GM23248 (cell line): Measurements from ENCODE around the gene NIPA2. TPM values are rescaled to one million over a fixed set of nuclear protein-coding genes. Genes with fewer than 3 reads are reported as not detected.

Experiments
- DNase-seq: peaks from one replicate; pipeline ENCODE4 v3.0.0-alpha.2; 2015
- H2AFZ ChIP-seq: fragments of 200-600 bp; sonication (generic); 2 replicates; pipeline ENCODE4 v1.6.1; 2016; ENCODE audit warnings: antibody characterized with exemption
- H3F3A ChIP-seq: fragments of 200-600 bp; sonication (generic); 2 replicates; pipeline ENCODE4 v1.6.1; 2016; ENCODE audit warnings: mild to moderate bottlenecking, antibody characterized with exemption, mixed run types; ENCODE audit not compliant: insufficient read depth
- H3K27ac ChIP-seq: fragments of 200-600 bp; sonication (generic); 2 replicates; pipeline ENCODE4 v1.5.1; 2016; ENCODE audit warnings: mild to moderate bottlenecking
- H3K27me3 ChIP-seq: fragments of 200-600 bp; sonication (generic); replicated peaks from 2 replicates; pipeline ENCODE4 v1.6.1; 2016; ENCODE audit warnings: mild to moderate bottlenecking; ENCODE audit not compliant: insufficient read depth
- H3K36me3 ChIP-seq: fragments of 200-600 bp; sonication (generic); 2 replicates; pipeline ENCODE4 v1.6.1; 2016; ENCODE audit warnings: low read depth, mild to moderate bottlenecking
- H3K4me1 ChIP-seq: fragments of 200-600 bp; sonication (generic); 2 replicates; pipeline ENCODE4 v1.6.1; 2016; ENCODE audit warnings: mild to moderate bottlenecking; ENCODE audit not compliant: insufficient read depth
- H3K4me2 ChIP-seq: fragments of 200-600 bp; sonication (generic); one replicate; pipeline ENCODE4 v1.6.1; 2016; ENCODE audit warnings: mild to moderate bottlenecking; ENCODE audit not compliant: unreplicated experiment
- H3K4me3 ChIP-seq: fragments of 200-600 bp; sonication (generic); 2 replicates; pipeline ENCODE4 v1.5.1; 2016; ENCODE audit warnings: mild to moderate bottlenecking
- H3K79me2 ChIP-seq: fragments of 200-600 bp; sonication (generic); 2 replicates; pipeline ENCODE4 v1.6.1; 2016; ENCODE audit warnings: mild to moderate bottlenecking; ENCODE audit not compliant: insufficient read depth
- H3K9ac ChIP-seq: fragments of 200-600 bp; sonication (generic); 2 replicates; pipeline ENCODE4 v1.6.1; 2016; ENCODE audit warnings: mild to moderate bottlenecking
- H3K9me2 ChIP-seq: fragments of 200-600 bp; sonication (generic); 2 replicates; pipeline ENCODE4 v1.6.1; 2016; ENCODE audit warnings: mixed run types, mild to moderate bottlenecking, moderate library complexity; ENCODE audit not compliant: insufficient read depth
- H3K9me3 ChIP-seq: fragments of 200-600 bp; sonication (generic); one replicate; pipeline ENCODE4 v1.6.1; 2017; ENCODE audit warnings: low read depth
- H4K20me1 ChIP-seq: fragments of 200-600 bp; sonication (generic); 2 replicates; pipeline ENCODE4 v1.6.0; 2016; ENCODE audit not compliant: insufficient read depth
- EZH2 ChIP-seq: fragments of 200-600 bp; sonication (generic); IDR thresholded peaks from 2 replicates; pipeline ENCODE4 v1.6.1; 2018; ENCODE audit warnings: antibody characterized with exemption, mild to moderate bottlenecking; ENCODE audit not compliant: insufficient read depth, poor library complexity, severe bottlenecking
- EZH2phosphoT487 ChIP-seq: fragments of 200-600 bp; sonication (generic); IDR thresholded peaks from 2 replicates; pipeline ENCODE4 v1.6.1; 2018; ENCODE audit warnings: antibody characterized with exemption, moderate library complexity, mild to moderate bottlenecking, low read depth; ENCODE audit not compliant: insufficient read depth
- WGBS, 2 experiments: methylation state at CpG; one replicate each; pipeline ENCODE4 v1.1.6; 2015 to 2017; ENCODE audit warnings: low lambda C conversion rate in 2 of 2, low coverage in 1 of 2; ENCODE audit errors: missing lambda C conversion rate in 2 of 2; 5-methylcytosine and 5-hydroxymethylcytosine counted together
- in situ Hi-C: fragments of 300-500 bp; cut with MboI; formaldehyde crosslinking; loops from 2 replicates; pipeline ENCODE4 v1.15.0; 2020
- polyA plus RNA-seq: library from polyadenylated mRNA; unstranded; fragments of >200 nt; fragmentation: Nextera tagmentation; extraction: Ambion mirVana; gene quantifications from 2 replicates; pipeline ENCODE4 v1.2.1, GENCODE V29; 2016
- total RNA-seq: library from RNA; depleted of rRNA; stranded (reverse); fragments of >200 nt; shearing (Covaris generic); gene quantifications from 2 replicates; pipeline ENCODE4 v1.2.3, GENCODE V29; 2014

NIPA2 gene
- total and polyA plus RNA-seq, 2 experiments from 2014 or later = 74.9 to 100 TPM

- Histone ChIP-seq H2AFZ (no peak overlapping the region), H3K4me2 (no peak overlapping the region), H3K36me3 (peaks cover 33% of the 10 kb centered on the region), H3K4me1 (peaks cover 10% of the 10 kb centered on the region; the same call in 1 of the 2 replicates), H3F3A (peaks cover 16% of the 10 kb centered on the region), H3K4me3 (no peak overlapping the region), H3K27ac (no peak overlapping the region), H4K20me1 (no peaks in the 10 kb centered on the region), H3K27me3 (no peaks in the 10 kb centered on the region), H3K9me2 (no peaks in the 10 kb centered on the region), H3K9me3 (no peaks in the 10 kb centered on the region), H3K79me2 (0 out of 2 replicates have a peak, but pooled peaks cover 3% of the 10 kb centered on the region), H3K9ac (no peak overlapping the region)
- 97 to 99% methylated on average over 7 of the region's 7 CpGs for WGBS, 2 experiments
- no peak for TF ChIP-seq EZH2phosphoT487
- no peak for TF ChIP-seq EZH2
- no peak for DNase-seq
- in situ Hi-C loops = no loop called here
Observed at GRCh38 chr15:22874966-22875365, 36.5 kb downstream of the NIPA2 start.

DNA sequence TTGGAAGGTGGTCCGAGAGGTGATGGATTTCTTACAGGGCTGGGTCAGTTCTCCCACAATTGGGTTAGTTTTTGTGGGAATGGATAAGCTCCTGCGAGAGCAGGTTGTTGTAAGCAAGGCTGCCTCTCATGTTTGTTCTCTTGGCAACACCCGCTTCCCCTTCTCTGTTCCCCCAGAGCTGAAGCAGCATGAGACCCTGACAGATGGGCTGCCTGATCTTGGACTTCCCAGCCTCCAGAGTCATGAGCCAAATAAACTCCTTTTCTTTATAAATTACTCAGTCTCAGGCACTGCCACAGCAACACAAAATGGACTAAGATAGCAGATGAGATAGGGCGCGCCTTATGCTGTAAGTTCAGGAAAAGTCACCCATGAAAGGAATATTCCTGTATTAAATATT lies 38.7 kb downstream of the NIPA2 start:
- no peaks in the 10 kb centered on the region for H3K9me2 ChIP-seq
- H2AFZ ChIP-seq = no peak overlapping the region
- WGBS, 2 experiments = 98% methylated on average over 5 of the region's 5 CpGs
- no peak overlapping the region for H3K9ac ChIP-seq
- no peak overlapping the region for H3K27ac ChIP-seq
- H3K4me3 ChIP-seq = no peak overlapping the region
- H3K27me3 ChIP-seq = no peaks in the 10 kb centered on the region
- H3K4me2 ChIP-seq = no peak overlapping the region
- TF ChIP-seq EZH2 = no peak
- TF ChIP-seq EZH2phosphoT487 = no peak
- peaks cover 14% of the 10 kb centered on the region for H3F3A ChIP-seq
- H4K20me1 ChIP-seq = no peaks in the 10 kb centered on the region
- in situ Hi-C loops = no loop called here
- H3K4me1 ChIP-seq = peaks cover 10% of the 10 kb centered on the region; the same call in 1 of the 2 replicates
- DNase-seq = no peak
- peaks cover 19% of the 10 kb centered on the region for H3K36me3 ChIP-seq
- 0 out of 2 replicates have a peak, but pooled peaks cover 3% of the 10 kb centered on the region for H3K79me2 ChIP-seq
- no peaks in the 10 kb centered on the region for H3K9me3 ChIP-seq

DNA sequence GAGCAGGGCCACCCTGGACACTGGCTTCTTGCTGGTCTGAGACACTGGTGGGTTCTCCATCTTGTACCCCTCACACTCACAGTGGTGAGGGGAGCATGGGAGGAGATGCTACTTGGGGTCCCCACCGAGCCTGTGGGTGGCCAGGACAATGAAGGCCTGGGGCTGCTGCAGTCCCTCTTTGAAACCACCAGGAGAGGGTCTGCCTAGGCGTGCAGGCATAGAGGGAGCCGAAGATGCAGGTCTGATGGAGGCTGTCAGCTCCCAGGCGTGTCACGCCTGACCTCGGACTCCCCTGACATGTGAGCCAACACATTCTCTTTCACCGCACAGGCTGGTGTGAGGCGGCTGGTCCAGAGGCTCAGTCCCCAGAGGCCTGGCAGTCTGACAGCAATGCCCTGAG lies 39.1 kb downstream of the NIPA2 start:
- Histone ChIP-seq H3K4me3 (no peak overlapping the region), H3K4me1 (peaks cover 9% of the 10 kb centered on the region; the same call in 1 of the 2 replicates), H3F3A (peaks cover 9% of the 10 kb centered on the region), H3K4me2 (no peak overlapping the region), H3K27ac (no peak overlapping the region), H3K9me3 (no peaks in the 10 kb centered on the region), H2AFZ (no peak overlapping the region), H3K79me2 (0 out of 2 replicates have a peak, but pooled peaks cover 3% of the 10 kb centered on the region), H3K27me3 (no peaks in the 10 kb centered on the region), H3K9me2 (no peaks in the 10 kb centered on the region), H4K20me1 (no peaks in the 10 kb centered on the region), H3K36me3 (peaks cover 17% of the 10 kb centered on the region), H3K9ac (no peak overlapping the region)
- in situ Hi-C loops = no loop called here
- WGBS, 2 experiments = 96 to 97% methylated on average over 8 of the region's 8 CpGs
- no peak for TF ChIP-seq EZH2phosphoT487
- TF ChIP-seq EZH2 = no peak
- no peak for DNase-seq

DNA sequence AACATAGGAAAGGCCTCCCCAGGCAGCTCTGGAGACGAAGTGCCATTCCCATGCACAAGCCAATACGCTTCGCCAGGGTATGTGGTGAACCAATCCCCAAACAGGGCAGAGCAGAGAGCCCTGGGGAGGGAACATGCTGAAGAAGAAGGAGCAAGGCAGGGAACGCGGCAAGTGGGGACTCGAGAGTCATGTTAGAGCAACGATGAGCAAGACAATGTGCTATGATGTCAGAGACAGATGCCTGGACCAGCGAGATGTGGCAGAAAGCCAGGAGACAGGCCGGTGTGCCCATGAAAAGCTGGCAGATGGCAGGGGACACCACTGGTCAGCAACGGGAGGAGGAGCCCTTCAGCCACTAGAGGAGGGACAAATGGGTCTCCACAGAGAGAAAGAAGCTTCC lies 39.6 kb downstream of the NIPA2 start:
- peaks cover 4% of the 10 kb centered on the region; the same call in 1 of the 2 replicates for H3F3A ChIP-seq
- in situ Hi-C loops = no loop called here
- no peak for DNase-seq
- H4K20me1 ChIP-seq = no peaks in the 10 kb centered on the region
- H3K27ac ChIP-seq = no peak overlapping the region
- H3K4me1 ChIP-seq = 0 out of 2 replicates have a peak, but pooled peaks cover 4% of the 10 kb centered on the region
- no peak overlapping the region for H3K9ac ChIP-seq
- H3K4me2 ChIP-seq = no peak overlapping the region
- no peaks in the 10 kb centered on the region for H3K9me3 ChIP-seq
- peaks cover 17% of the 10 kb centered on the region for H3K36me3 ChIP-seq
- H2AFZ ChIP-seq = no peak overlapping the region
- no peak overlapping the region for H3K4me3 ChIP-seq
- no peak for TF ChIP-seq EZH2
- no peaks in the 10 kb centered on the region for H3K27me3 ChIP-seq
- H3K79me2 ChIP-seq = 0 out of 2 replicates have a peak, but pooled peaks cover 3% of the 10 kb centered on the region
- 91 to 94% methylated on average over 10 of the region's 10 CpGs for WGBS, 2 experiments
- no peaks in the 10 kb centered on the region for H3K9me2 ChIP-seq
